IPS-15b (cell line): ENCODE measurements around the gene AUTS2.

Experiments used
- H3K27me3 ChIP-seq: one replicate; pipeline ENCODE4 v1.6.1; 2013; ENCODE audit warnings: low read length; ENCODE audit not compliant: control insufficient read depth, insufficient read depth
- H3K36me3 ChIP-seq: one replicate; pipeline ENCODE4 v1.6.1; 2013; ENCODE audit warnings: low read length; ENCODE audit not compliant: control insufficient read depth, insufficient read depth
- H3K4me1 ChIP-seq: one replicate; pipeline ENCODE4 v1.6.1; 2013; ENCODE audit warnings: mild to moderate bottlenecking, low read length; ENCODE audit not compliant: control insufficient read depth, insufficient read depth
- H3K4me3 ChIP-seq: one replicate; pipeline ENCODE4 v1.5.1; 2013; ENCODE audit warnings: low read depth, low read length
- H3K9ac ChIP-seq: one replicate; pipeline ENCODE4 v1.6.1; 2013; ENCODE audit warnings: low read depth, mild to moderate bottlenecking, low read length
- H3K9me3 ChIP-seq: one replicate; pipeline ENCODE4 v1.6.1; 2013; ENCODE audit warnings: mild to moderate bottlenecking, low read length; ENCODE audit not compliant: control insufficient read depth, insufficient read depth

Gene AUTS2

GRCh38 chr7:70035955-70036354, 437.7 kb downstream of the AUTS2 start:
- Histone ChIP-seq H3K27me3 (no peaks in the 10 kb centered on the region), H3K9ac (no peak overlapping the region), H3K4me3 (no peak overlapping the region), H3K4me1 (peaks cover 13% of the 10 kb centered on the region), H3K36me3 (no peaks in the 10 kb centered on the region), H3K9me3 (no peaks in the 10 kb centered on the region)

GRCh38 chr7:70036695-70037094, 438.4 kb downstream of the AUTS2 start:
- Histone ChIP-seq H3K4me1 (peaks cover 12% of the 10 kb centered on the region), H3K27me3 (no peaks in the 10 kb centered on the region), H3K36me3 (no peaks in the 10 kb centered on the region), H3K4me3 (no peak overlapping the region), H3K9ac (no peak overlapping the region), H3K9me3 (no peaks in the 10 kb centered on the region)

- H3K4me1 ChIP-seq, result peaks cover 11% of the 10 kb centered on the region
- H3K9me3 ChIP-seq, result no peaks in the 10 kb centered on the region
- H3K4me3 ChIP-seq, result no peak overlapping the region
- H3K36me3 ChIP-seq, result no peaks in the 10 kb centered on the region
- H3K9ac ChIP-seq, result no peak overlapping the region
- H3K27me3 ChIP-seq, result no peaks in the 10 kb centered on the region
These were observed 439.1 kb downstream of the AUTS2 start for GRCh38 chr7:70037171-70037933.

GRCh38 chr7:70040051-70040450, 441.8 kb downstream of the AUTS2 start:
- Histone ChIP-seq H3K36me3 (no peaks in the 10 kb centered on the region), H3K9ac (no peak overlapping the region), H3K4me3 (no peak overlapping the region), H3K4me1 (peaks cover 8% of the 10 kb centered on the region), H3K27me3 (no peaks in the 10 kb centered on the region), H3K9me3 (no peaks in the 10 kb centered on the region)

GRCh38 chr7:70040970-70041766, 442.9 kb downstream of the AUTS2 start:
- Histone ChIP-seq H3K36me3 (no peaks in the 10 kb centered on the region), H3K4me1 (peaks cover 6% of the 10 kb centered on the region), H3K4me3 (no peak overlapping the region), H3K9me3 (no peaks in the 10 kb centered on the region), H3K9ac (no peak overlapping the region), H3K27me3 (no peaks in the 10 kb centered on the region)

- no peaks in the 10 kb centered on the region for H3K36me3 ChIP-seq
- H3K9me3 ChIP-seq, result no peaks in the 10 kb centered on the region
- no peaks in the 10 kb centered on the region for H3K27me3 ChIP-seq
- peaks cover 3% of the 10 kb centered on the region for H3K4me1 ChIP-seq
- H3K9ac ChIP-seq, result no peak overlapping the region
- H3K4me3 ChIP-seq, result no peak overlapping the region
These were observed 444.3 kb downstream of the AUTS2 start for GRCh38 chr7:70042533-70042932.

- Histone ChIP-seq H3K4me3 (no peak overlapping the region), H3K27me3 (no peaks in the 10 kb centered on the region), H3K9ac (no peak overlapping the region), H3K9me3 (no peaks in the 10 kb centered on the region), H3K36me3 (no peaks in the 10 kb centered on the region), H3K4me1 (peaks cover 8% of the 10 kb centered on the region)
These were observed 444.8 kb downstream of the AUTS2 start for GRCh38 chr7:70043015-70043538.

GRCh38 chr7:70044064-70044463, 445.8 kb downstream of the AUTS2 start:
- Histone ChIP-seq H3K9ac (no peak overlapping the region), H3K9me3 (no peaks in the 10 kb centered on the region), H3K27me3 (no peaks in the 10 kb centered on the region), H3K4me1 (peaks cover 11% of the 10 kb centered on the region), H3K4me3 (no peak overlapping the region), H3K36me3 (no peaks in the 10 kb centered on the region)

GRCh38 chr7:70044525-70044924, 446.2 kb downstream of the AUTS2 start:
- H3K9me3 ChIP-seq, result no peaks in the 10 kb centered on the region
- H3K9ac ChIP-seq, result no peak overlapping the region
- no peaks in the 10 kb centered on the region for H3K36me3 ChIP-seq
- H3K27me3 ChIP-seq, result no peaks in the 10 kb centered on the region
- no peak overlapping the region for H3K4me3 ChIP-seq
- peaks cover 11% of the 10 kb centered on the region for H3K4me1 ChIP-seq

GRCh38 chr7:70044981-70045380, 446.7 kb downstream of the AUTS2 start:
- Histone ChIP-seq H3K4me3 (no peak overlapping the region), H3K9me3 (no peaks in the 10 kb centered on the region), H3K27me3 (no peaks in the 10 kb centered on the region), H3K4me1 (peaks cover 11% of the 10 kb centered on the region), H3K9ac (no peak overlapping the region), H3K36me3 (no peaks in the 10 kb centered on the region)

GRCh38 chr7:70047384-70047783, 449.1 kb downstream of the AUTS2 start:
- peaks cover 13% of the 10 kb centered on the region for H3K4me1 ChIP-seq
- H3K9me3 ChIP-seq, result no peaks in the 10 kb centered on the region
- H3K27me3 ChIP-seq, result no peaks in the 10 kb centered on the region
- no peak overlapping the region for H3K4me3 ChIP-seq
- no peak overlapping the region for H3K9ac ChIP-seq
- no peaks in the 10 kb centered on the region for H3K36me3 ChIP-seq
